Measurements from ENCODE around the gene XDH.

The XDH gene

DNA sequence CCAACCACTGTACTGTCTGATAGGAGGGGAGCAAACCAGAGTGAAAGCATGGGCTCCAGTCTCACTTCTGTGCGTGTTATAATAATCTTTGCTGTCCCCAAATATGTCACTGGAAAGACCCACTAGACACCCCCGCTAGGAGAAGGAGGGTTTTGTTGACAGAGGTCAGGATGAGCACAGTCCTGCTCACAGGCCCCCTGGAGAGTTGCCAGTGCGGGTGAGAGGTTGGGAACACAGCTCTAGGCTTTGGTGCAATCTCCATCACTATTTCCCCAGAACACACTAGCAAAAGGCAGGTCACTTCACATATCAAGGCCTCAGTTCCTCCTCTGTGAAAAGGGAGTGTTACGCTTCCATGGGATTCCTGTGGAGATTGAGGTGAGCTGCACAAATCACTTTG is 9.7 kb downstream of the XDH start:
- Histone ChIP-seq H3K36me3 (replicated peaks in 1 of 2; ENCODE audit: control insufficient read depth in 2 of 2, insufficient read depth in 2 of 2, low read length in 2 of 2) (no peaks in the 10 kb centered on the region), H4K91ac (ENCODE audit: low read depth, low read length, poor library complexity) (no peak overlapping the region), H2BK15ac (ENCODE audit: low read length) (no peak overlapping the region), H3K9me3 (replicated peaks in 1 of 2; ENCODE audit: control insufficient read depth in 2 of 2, insufficient read depth in 1 of 2, low read depth in 1 of 2, low read length in 2 of 2) (no peaks in the 10 kb centered on the region), H3K9ac (ENCODE audit: low read depth, low read length, poor library complexity) (no peak overlapping the region), H3K23ac (ENCODE audit: low read depth, low read length, poor library complexity) (no peak overlapping the region), H2BK120ac (ENCODE audit: low read depth, low read length) (no peak overlapping the region), H2AFZ (ENCODE audit: low read length) (no peak overlapping the region), H4K8ac (ENCODE audit: low read depth, low read length) (no peak overlapping the region), H3K4me2 (ENCODE audit: insufficient read depth, low read length, poor library complexity, severe bottlenecking) (no peak overlapping the region), H2BK12ac (ENCODE audit: low read length) (no peak overlapping the region), H3K27ac (replicated peaks; ENCODE audit: low read length) (no peak overlapping the region), H2BK5ac (ENCODE audit: low read length) (no peak overlapping the region), H3K4me3 (ENCODE audit: low read length in 2 of 2) (no peak overlapping the region), H3K79me1 (ENCODE audit: low read depth, low read length) (no peaks in the 10 kb centered on the region), H3K4ac (ENCODE audit: low read length) (no peak overlapping the region), H3K18ac (ENCODE audit: low read length) (no peak overlapping the region), H2AK5ac (ENCODE audit: low read depth, low read length) (no peak overlapping the region), H3K27me3 (ENCODE audit: control insufficient read depth in 3 of 3, insufficient read depth in 3 of 3, low read depth in 1 of 3, low read length in 3 of 3) (no peaks in the 10 kb centered on the region), H3K4me1 (ENCODE audit: control insufficient read depth in 2 of 2, insufficient read depth in 1 of 2, low read depth in 1 of 2, low read length in 2 of 2) (peaks cover 0 to 11% of the 10 kb centered on the region in 2 donors), H3K14ac (ENCODE audit: low read length) (no peak overlapping the region)
- WGBS, 2 donors (ENCODE audit: extremely low coverage in 2 of 2, insufficient read length in 2 of 2, insufficient replicate concordance in 1 of 2), result no CpG with 5 or more reads among the region's 4 CpGs
- no peak for DNase-seq (ENCODE audit: low spot score)

DNA sequence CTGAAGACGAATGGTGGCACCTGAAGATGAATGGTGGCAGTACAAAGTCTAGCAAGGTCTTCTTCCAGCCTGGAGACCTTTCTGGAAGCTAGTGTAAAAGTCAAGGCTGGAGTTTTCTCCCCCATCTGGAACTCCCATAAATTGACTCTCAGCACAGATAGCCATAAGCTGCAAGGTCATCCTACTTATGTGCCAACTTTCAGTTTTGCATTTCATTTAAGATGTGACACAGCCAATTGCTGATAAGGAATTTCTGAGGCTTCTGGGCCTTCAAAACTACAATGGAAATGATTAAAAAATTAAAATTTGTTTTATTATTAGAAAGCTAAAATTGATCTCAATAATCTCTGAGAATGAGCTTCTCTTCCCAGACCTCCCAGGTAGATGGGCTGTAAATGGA is 10.2 kb downstream of the XDH start:
- Histone ChIP-seq H3K23ac (ENCODE audit: low read depth, low read length, poor library complexity) (no peak overlapping the region), H3K4me3 (ENCODE audit: low read length in 2 of 2) (no peak overlapping the region), H3K9ac (ENCODE audit: low read depth, low read length, poor library complexity) (no peak overlapping the region), H3K4me2 (ENCODE audit: insufficient read depth, low read length, poor library complexity, severe bottlenecking) (no peak overlapping the region), H3K4ac (ENCODE audit: low read length) (no peak overlapping the region), H3K4me1 (ENCODE audit: control insufficient read depth in 2 of 2, insufficient read depth in 1 of 2, low read depth in 1 of 2, low read length in 2 of 2) (peaks cover 0 to 11% of the 10 kb centered on the region in 2 donors), H3K18ac (ENCODE audit: low read length) (no peak overlapping the region), H2BK12ac (ENCODE audit: low read length) (no peak overlapping the region), H4K91ac (ENCODE audit: low read depth, low read length, poor library complexity) (no peak overlapping the region), H3K79me1 (ENCODE audit: low read depth, low read length) (no peaks in the 10 kb centered on the region), H3K14ac (ENCODE audit: low read length) (no peak overlapping the region), H3K27ac (replicated peaks; ENCODE audit: low read length) (no peak overlapping the region), H2AK5ac (ENCODE audit: low read depth, low read length) (no peak overlapping the region), H3K36me3 (replicated peaks in 1 of 2; ENCODE audit: control insufficient read depth in 2 of 2, insufficient read depth in 2 of 2, low read length in 2 of 2) (no peaks in the 10 kb centered on the region), H2BK120ac (ENCODE audit: low read depth, low read length) (no peak overlapping the region), H2BK5ac (ENCODE audit: low read length) (no peak overlapping the region), H3K27me3 (ENCODE audit: control insufficient read depth in 3 of 3, insufficient read depth in 3 of 3, low read depth in 1 of 3, low read length in 3 of 3) (no peaks in the 10 kb centered on the region), H4K8ac (ENCODE audit: low read depth, low read length) (no peak overlapping the region), H2BK15ac (ENCODE audit: low read length) (no peak overlapping the region), H2AFZ (ENCODE audit: low read length) (no peak overlapping the region), H3K9me3 (replicated peaks in 1 of 2; ENCODE audit: control insufficient read depth in 2 of 2, insufficient read depth in 1 of 2, low read depth in 1 of 2, low read length in 2 of 2) (no peaks in the 10 kb centered on the region)
- WGBS, 2 donors (ENCODE audit: extremely low coverage in 2 of 2, insufficient read length in 2 of 2, insufficient replicate concordance in 1 of 2), result no CpG with 5 or more reads among the region's 1 CpG
- DNase-seq (ENCODE audit: low spot score), result no peak

DNA sequence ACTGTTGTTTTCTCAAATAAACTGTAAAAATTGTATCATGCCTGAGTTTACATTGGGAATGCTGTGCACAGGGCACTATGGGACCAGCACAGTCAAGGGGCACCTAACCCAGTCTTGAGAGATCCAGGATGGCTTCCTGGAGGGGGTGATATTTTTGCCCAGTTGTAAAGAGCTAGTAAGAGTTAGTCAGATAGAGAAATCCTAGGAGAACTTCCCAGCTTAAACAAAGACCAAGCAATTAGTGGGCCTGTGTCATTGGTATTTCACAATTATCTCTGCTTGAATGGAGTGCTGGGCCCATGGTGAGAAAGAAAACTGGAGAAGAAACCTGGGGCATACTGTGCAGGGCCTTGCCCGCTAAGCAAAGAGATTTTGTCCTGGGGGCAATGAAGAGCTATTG is 12.2 kb downstream of the XDH start:
- no peak overlapping the region for H3K27ac ChIP-seq (replicated peaks; ENCODE audit: low read length)
- H2BK120ac ChIP-seq (ENCODE audit: low read depth, low read length), result no peak overlapping the region
- H4K8ac ChIP-seq (ENCODE audit: low read depth, low read length), result no peak overlapping the region
- no peak overlapping the region for H3K18ac ChIP-seq (ENCODE audit: low read length)
- no CpG with 5 or more reads among the region's 1 CpG for WGBS, 2 donors (ENCODE audit: extremely low coverage in 2 of 2, insufficient read length in 2 of 2, insufficient replicate concordance in 1 of 2)
- H3K4me1 ChIP-seq (ENCODE audit: control insufficient read depth in 2 of 2, insufficient read depth in 1 of 2, low read depth in 1 of 2, low read length in 2 of 2), result peaks cover 0 to 11% of the 10 kb centered on the region in 2 donors
- H2BK5ac ChIP-seq (ENCODE audit: low read length), result no peak overlapping the region
- H3K27me3 ChIP-seq (ENCODE audit: control insufficient read depth in 3 of 3, insufficient read depth in 3 of 3, low read depth in 1 of 3, low read length in 3 of 3), result no peaks in the 10 kb centered on the region
- DNase-seq (ENCODE audit: low spot score), result no peak
- no peak overlapping the region for H3K23ac ChIP-seq (ENCODE audit: low read depth, low read length, poor library complexity)
- H4K91ac ChIP-seq (ENCODE audit: low read depth, low read length, poor library complexity), result no peak overlapping the region
- H2AFZ ChIP-seq (ENCODE audit: low read length), result no peak overlapping the region
- H3K4me3 ChIP-seq (ENCODE audit: low read length in 2 of 2), result no peak overlapping the region
- H3K4me2 ChIP-seq (ENCODE audit: insufficient read depth, low read length, poor library complexity, severe bottlenecking), result no peak overlapping the region
- H3K36me3 ChIP-seq (replicated peaks in 1 of 2; ENCODE audit: control insufficient read depth in 2 of 2, insufficient read depth in 2 of 2, low read length in 2 of 2), result no peaks in the 10 kb centered on the region
- no peak overlapping the region for H2BK12ac ChIP-seq (ENCODE audit: low read length)
- H3K14ac ChIP-seq (ENCODE audit: low read length), result no peak overlapping the region
- no peaks in the 10 kb centered on the region for H3K79me1 ChIP-seq (ENCODE audit: low read depth, low read length)
- H2BK15ac ChIP-seq (ENCODE audit: low read length), result no peak overlapping the region
- no peak overlapping the region for H3K9ac ChIP-seq (ENCODE audit: low read depth, low read length, poor library complexity)
- H3K9me3 ChIP-seq (replicated peaks in 1 of 2; ENCODE audit: control insufficient read depth in 2 of 2, insufficient read depth in 1 of 2, low read depth in 1 of 2, low read length in 2 of 2), result no peaks in the 10 kb centered on the region
- no peak overlapping the region for H2AK5ac ChIP-seq (ENCODE audit: low read depth, low read length)
- no peak overlapping the region for H3K4ac ChIP-seq (ENCODE audit: low read length)

GRCh38 chr2:31401580-31401979 is 13.0 kb downstream of the XDH start:
- DNase-seq (ENCODE audit: low spot score), result no peak

More at GRCh38 chr2:31401580-31401979, 13.0 kb downstream of the XDH start:
- Histone ChIP-seq H3K4me2 (ENCODE audit: insufficient read depth, low read length, poor library complexity, severe bottlenecking) (no peak overlapping the region), H2BK5ac (ENCODE audit: low read length) (no peak overlapping the region), H2BK12ac (ENCODE audit: low read length) (no peak overlapping the region), H3K4me3 (ENCODE audit: low read length in 2 of 2) (no peak overlapping the region), H3K9me3 (replicated peaks in 1 of 2; ENCODE audit: control insufficient read depth in 2 of 2, insufficient read depth in 1 of 2, low read depth in 1 of 2, low read length in 2 of 2) (no peaks in the 10 kb centered on the region), H3K4me1 (ENCODE audit: control insufficient read depth in 2 of 2, insufficient read depth in 1 of 2, low read depth in 1 of 2, low read length in 2 of 2) (peaks cover 0 to 11% of the 10 kb centered on the region in 2 donors), H3K27me3 (ENCODE audit: control insufficient read depth in 3 of 3, insufficient read depth in 3 of 3, low read depth in 1 of 3, low read length in 3 of 3) (no peaks in the 10 kb centered on the region), H2BK15ac (ENCODE audit: low read length) (no peak overlapping the region), H3K27ac (replicated peaks; ENCODE audit: low read length) (no peak overlapping the region), H2AK5ac (ENCODE audit: low read depth, low read length) (no peak overlapping the region), H3K79me1 (ENCODE audit: low read depth, low read length) (no peaks in the 10 kb centered on the region), H3K23ac (ENCODE audit: low read depth, low read length, poor library complexity) (no peak overlapping the region), H3K14ac (ENCODE audit: low read length) (no peak overlapping the region), H3K4ac (ENCODE audit: low read length) (no peak overlapping the region), H4K91ac (ENCODE audit: low read depth, low read length, poor library complexity) (no peak overlapping the region), H2BK120ac (ENCODE audit: low read depth, low read length) (no peak overlapping the region), H4K8ac (ENCODE audit: low read depth, low read length) (no peak overlapping the region), H3K36me3 (replicated peaks in 1 of 2; ENCODE audit: control insufficient read depth in 2 of 2, insufficient read depth in 2 of 2, low read length in 2 of 2) (no peaks in the 10 kb centered on the region), H3K9ac (ENCODE audit: low read depth, low read length, poor library complexity) (no peak overlapping the region), H3K18ac (ENCODE audit: low read length) (no peak overlapping the region), H2AFZ (ENCODE audit: low read length) (no peak overlapping the region)
- no CpG with 5 or more reads among the region's 2 CpGs for WGBS, 2 donors (ENCODE audit: extremely low coverage in 2 of 2, insufficient read length in 2 of 2, insufficient replicate concordance in 1 of 2)
